GM19328 (cell line): ENCODE measurements around the gene HS3ST5.
"Not testable (repeated sequence)": the region's sequence is repeated elsewhere in the genome, so short reads cannot be mapped to it uniquely, and the experiment has no call there.

ENCODE experiments used
- ATAC-seq: cut with Tn5 transposase; IDR thresholded peaks from one replicate; pipeline ENCODE4 v1.9.1; 2021; ENCODE audit warnings: mild to moderate bottlenecking, moderate library complexity; ENCODE audit not compliant: unreplicated experiment

Gene HS3ST5

GRCh38 chr6:114101255-114101654, 241.6 kb downstream of the HS3ST5 start:
- no peak for ATAC-seq

GRCh38 chr6:114100215-114100994, 242.4 kb downstream of the HS3ST5 start:
- no peak for ATAC-seq

- ATAC-seq, result no peak
Measured at GRCh38 chr6:114096561-114097172, 246.2 kb downstream of the HS3ST5 start.

- no peak for ATAC-seq
Measured at GRCh38 chr6:114092943-114093342, 249.9 kb downstream of the HS3ST5 start.

- no peak for ATAC-seq
Measured at GRCh38 chr6:114090626-114091025, 252.2 kb downstream of the HS3ST5 start.

GRCh38 chr6:114087496-114087895, 255.3 kb downstream of the HS3ST5 start:
- ATAC-seq, result no peak

- no peak for ATAC-seq
Measured at GRCh38 chr6:114085211-114085610, 257.6 kb downstream of the HS3ST5 start.

- no peak for ATAC-seq
Measured at GRCh38 chr6:114084327-114084890, 258.4 kb downstream of the HS3ST5 start.

GRCh38 chr6:114083251-114083650, 259.6 kb downstream of the HS3ST5 start:
- ATAC-seq, result no peak

GRCh38 chr6:114081730-114082129, 261.1 kb downstream of the HS3ST5 start:
- no peak for ATAC-seq

- ATAC-seq, result no peak
Measured at GRCh38 chr6:114080891-114081510, 261.8 kb downstream of the HS3ST5 start.

GRCh38 chr6:114080410-114080809, 262.4 kb downstream of the HS3ST5 start:
- not testable (repeated sequence) for ATAC-seq

GRCh38 chr6:114075777-114076176, 267.0 kb downstream of the HS3ST5 start:
- no peak for ATAC-seq

- ATAC-seq, result no peak
Measured at GRCh38 chr6:114075300-114075699, 267.5 kb downstream of the HS3ST5 start.

GRCh38 chr6:114068771-114069170, 274.1 kb downstream of the HS3ST5 start:
- no peak for ATAC-seq

- ATAC-seq, result no peak
Measured at GRCh38 chr6:114068116-114068515, 274.7 kb downstream of the HS3ST5 start.

GRCh38 chr6:114064862-114065261, 278.0 kb downstream of the HS3ST5 start:
- ATAC-seq, result no peak

GRCh38 chr6:114063956-114064355, 278.9 kb downstream of the HS3ST5 start:
- no peak for ATAC-seq

GRCh38 chr6:114062199-114062598, 280.6 kb downstream of the HS3ST5 start:
- no peak for ATAC-seq

- no peak for ATAC-seq
Measured at GRCh38 chr6:114061741-114062140, 281.1 kb downstream of the HS3ST5 start.

- ATAC-seq, result no peak
Measured at GRCh38 chr6:114061116-114061515, 281.7 kb downstream of the HS3ST5 start.

- no peak for ATAC-seq
Measured at GRCh38 chr6:114058435-114058834, 284.4 kb downstream of the HS3ST5 start.
